GM12875 (cell line): ENCODE results near the gene MIA3.
"Not testable (repeated sequence)": the region's sequence is repeated elsewhere in the genome, so short reads cannot be mapped to it uniquely, and the experiment has no call there.

Source experiments
- H3K4me3 ChIP-seq: one replicate; pipeline ENCODE4 v1.5.1; 2011; ENCODE audit warnings: low read depth, low read length, control low read depth
- TF ChIP-seq, protein P1 (sequence below): IDR thresholded peaks from 2 replicates; pipeline ENCODE4 v1.5.1; 2011; ENCODE audit warnings: low read depth, mild to moderate bottlenecking, control low read depth, inconsistent platforms, low read length, moderate library complexity, borderline replicate concordance; ENCODE audit not compliant: insufficient read depth

Gene MIA3

DNA sequence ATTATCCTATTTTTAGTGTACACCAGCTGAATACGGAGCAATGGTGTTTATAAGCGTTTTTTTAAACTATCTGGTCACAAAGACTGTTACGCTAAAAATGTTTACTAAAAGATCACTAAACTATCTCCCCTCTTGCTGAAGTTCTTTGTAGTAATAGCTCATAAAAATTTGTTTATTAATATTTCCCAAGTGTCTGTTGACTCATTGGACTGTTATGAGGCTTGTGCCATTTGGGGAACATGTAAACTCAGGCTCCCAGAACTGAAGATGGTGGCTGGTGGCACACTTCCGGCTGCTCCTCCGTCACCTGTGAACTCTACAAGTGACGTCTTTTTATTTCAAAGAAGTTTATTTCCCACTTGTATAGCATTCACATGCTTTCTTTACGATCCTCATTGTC lies 48.1 kb downstream of the MIA3 start:
- TF ChIP-seq, protein P1, sequence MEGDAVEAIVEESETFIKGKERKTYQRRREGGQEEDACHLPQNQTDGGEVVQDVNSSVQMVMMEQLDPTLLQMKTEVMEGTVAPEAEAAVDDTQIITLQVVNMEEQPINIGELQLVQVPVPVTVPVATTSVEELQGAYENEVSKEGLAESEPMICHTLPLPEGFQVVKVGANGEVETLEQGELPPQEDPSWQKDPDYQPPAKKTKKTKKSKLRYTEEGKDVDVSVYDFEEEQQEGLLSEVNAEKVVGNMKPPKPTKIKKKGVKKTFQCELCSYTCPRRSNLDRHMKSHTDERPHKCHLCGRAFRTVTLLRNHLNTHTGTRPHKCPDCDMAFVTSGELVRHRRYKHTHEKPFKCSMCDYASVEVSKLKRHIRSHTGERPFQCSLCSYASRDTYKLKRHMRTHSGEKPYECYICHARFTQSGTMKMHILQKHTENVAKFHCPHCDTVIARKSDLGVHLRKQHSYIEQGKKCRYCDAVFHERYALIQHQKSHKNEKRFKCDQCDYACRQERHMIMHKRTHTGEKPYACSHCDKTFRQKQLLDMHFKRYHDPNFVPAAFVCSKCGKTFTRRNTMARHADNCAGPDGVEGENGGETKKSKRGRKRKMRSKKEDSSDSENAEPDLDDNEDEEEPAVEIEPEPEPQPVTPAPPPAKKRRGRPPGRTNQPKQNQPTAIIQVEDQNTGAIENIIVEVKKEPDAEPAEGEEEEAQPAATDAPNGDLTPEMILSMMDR: no peak
- H3K4me3 ChIP-seq: no peak overlapping the region

DNA sequence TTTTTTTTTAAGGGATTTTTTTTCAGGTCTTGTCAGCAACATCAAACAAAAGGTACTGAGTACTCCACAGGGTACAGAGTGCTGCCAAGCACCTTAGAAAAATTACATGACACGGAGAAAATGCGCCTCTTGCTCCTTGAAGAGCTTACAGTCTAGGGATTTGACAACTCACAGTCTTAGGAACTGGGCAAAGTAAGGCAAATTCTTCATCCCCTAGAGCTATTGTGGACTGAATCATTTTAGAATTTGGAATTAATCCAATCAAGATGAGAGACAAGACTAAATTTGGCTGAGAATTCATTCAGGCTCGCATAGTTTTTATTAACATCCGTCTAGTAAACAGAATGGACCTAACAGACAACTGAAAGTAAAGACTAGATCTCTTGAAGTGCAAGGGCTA lies 50.3 kb downstream of the MIA3 start:
- H3K4me3 ChIP-seq: not testable (repeated sequence)

DNA sequence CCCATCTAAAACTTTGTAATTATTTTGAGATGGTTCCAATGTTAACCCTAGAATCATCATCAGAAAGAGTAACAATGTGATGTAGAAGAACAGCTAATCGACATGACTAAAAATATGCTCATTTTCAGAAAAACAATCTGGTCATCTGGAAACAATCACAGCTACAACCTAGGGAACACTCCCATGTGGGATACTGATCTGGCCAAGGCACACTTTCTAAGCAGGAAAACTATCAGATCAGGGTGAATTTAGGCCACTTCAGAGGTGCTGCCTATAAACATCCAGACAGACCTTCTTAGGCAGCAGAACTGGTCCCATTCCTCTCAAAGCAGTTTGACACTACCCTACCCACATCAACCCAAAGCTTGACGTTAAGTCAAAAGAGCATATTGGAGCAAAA lies 51.2 kb downstream of the MIA3 start:
- H3K4me3 ChIP-seq: not testable (repeated sequence)

DNA sequence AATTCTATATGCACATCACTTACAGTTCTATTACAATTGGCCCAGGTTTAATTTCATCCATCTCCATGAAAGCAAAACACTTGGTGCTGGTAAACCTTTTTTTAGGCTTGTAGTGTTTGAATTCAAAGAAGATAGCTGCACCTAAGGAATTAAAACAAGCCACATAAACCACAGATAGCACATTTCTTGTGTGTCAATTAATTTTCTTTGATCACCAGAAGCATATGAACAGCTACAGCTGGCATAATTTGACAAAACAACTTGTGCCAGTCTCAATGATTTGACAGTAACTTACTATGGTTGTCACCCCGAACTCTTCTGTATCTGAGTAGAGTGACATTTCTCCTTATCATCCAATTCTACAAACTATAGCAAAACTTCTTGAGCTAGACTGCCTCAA lies 52.2 kb downstream of the MIA3 start:
- TF ChIP-seq, protein P1: no peak
- no peak overlapping the region for H3K4me3 ChIP-seq

DNA sequence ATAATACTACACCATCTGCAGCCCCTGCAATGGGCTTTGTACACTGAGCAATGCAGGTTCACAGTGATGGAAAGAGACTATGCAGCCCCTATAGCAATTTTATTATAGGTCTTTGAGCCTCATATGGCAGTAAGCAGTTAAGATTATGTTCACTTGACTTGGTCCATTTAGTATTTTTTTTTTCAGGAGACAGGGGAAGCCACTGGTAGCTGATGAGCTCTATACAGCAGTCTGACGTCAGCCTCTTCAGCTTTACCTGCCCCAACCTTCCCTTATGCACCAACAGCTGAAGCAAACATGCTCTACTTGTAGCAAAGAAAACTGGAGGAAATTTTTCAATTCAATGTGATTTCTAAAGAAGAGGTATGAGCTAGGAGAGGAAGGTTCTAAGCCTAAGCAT lies 62.2 kb downstream of the MIA3 start:
- H3K4me3 ChIP-seq: no peak overlapping the region
- TF ChIP-seq, protein P1: no peak

DNA sequence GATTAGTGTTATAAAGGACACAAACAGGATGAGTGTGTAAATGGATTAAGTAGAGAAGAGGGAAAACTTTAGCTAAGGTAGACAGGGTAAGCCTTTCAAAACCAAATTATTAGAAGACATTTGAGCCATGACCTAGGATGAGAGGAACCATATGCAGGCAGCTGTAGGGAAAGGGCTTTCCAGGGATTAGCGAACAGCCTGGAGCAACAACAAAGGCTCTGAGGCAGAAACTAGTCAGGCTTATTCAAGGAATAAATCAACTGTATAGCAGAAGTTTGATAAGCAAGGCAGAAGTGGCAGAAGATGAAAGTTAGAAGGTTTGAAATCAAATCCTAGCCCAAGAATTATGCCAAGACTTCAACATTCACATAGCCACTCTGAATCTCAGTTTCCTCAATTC lies 73.1 kb downstream of the MIA3 start:
- no peak overlapping the region for H3K4me3 ChIP-seq
- TF ChIP-seq, protein P1: no peak

DNA sequence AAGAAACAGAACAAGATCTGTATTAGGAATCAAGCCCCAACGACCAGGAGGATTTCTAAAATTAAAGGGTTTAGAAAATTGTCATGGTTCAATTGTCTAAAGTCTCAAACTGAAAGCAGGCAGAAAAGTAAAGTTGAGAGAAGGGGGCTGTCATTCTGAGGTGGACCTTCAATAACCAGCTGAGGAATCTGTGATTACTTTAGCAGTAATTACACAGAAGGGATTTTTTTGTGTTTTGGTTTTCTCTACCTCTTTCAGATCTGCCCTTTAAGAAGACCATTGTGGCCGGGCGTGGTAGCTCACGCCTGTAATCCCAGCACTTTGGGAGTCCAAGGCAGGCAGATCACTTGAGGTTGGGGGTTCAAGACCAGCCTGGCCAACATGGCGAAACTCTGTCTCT lies 77.0 kb downstream of the MIA3 start:
- H3K4me3 ChIP-seq: no peak overlapping the region
- TF ChIP-seq, protein P1: no peak

DNA sequence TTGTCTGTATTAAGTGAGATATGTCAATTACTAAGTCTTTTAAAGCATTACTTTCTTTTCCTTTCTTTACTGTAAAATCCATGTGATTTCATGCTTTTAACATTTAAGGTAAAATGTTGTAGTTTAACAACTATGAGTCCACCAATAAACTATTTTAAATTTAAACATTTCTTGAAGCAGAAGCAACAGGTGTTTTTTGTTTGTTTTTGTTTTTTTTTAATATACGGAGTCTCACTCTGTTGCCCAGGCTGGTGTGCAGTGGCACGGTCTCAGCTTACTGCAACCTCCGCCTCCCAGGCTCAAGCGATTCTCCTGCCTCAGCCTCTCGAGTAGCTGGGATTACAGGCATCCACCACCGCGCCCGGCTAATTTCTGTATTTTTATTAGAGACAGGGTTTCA lies 78.8 kb downstream of the MIA3 start:
- H3K4me3 ChIP-seq: no peak overlapping the region
- TF ChIP-seq, protein P1: no peak
